K562 treated with DMSO at 1 percent for 24 hours (cell line): ENCODE results near the gene HMGN1. TPM values are rescaled to one million over a fixed set of nuclear protein-coding genes. Genes with fewer than 3 reads are reported as not detected.

Experiments
- total RNA-seq: library from RNA; unstranded; fragments of 300-600 nt; gene quantifications from 2 replicates; pipeline ENCODE4 v1.2.3, GENCODE V29; 2022; ENCODE audit warnings: low read depth; ENCODE audit not compliant: insufficient read depth

The HMGN1 gene
- 359 and 406 TPM in 2 replicates for total RNA-seq

GRCh38 chr21:39348355-39349210, at the start of gene HMGN1:
HMGN1 (minus strand) TSS chr21:39349088; CDS start chr21:39348917, 171 bp downstream.

GRCh38 chr21:39313571-39314142, 35.2 kb downstream of the HMGN1 start, which contains the start of gene BRWD1:
BRWD1 (minus strand) TSS chr21:39313632; CDS start chr21:39313491, 141 bp downstream.

Other genes starting within 250 kb of the HMGN1 start
- gene PSMG1, start 165.6 kb downstream of the HMGN1 start, total RNA-seq: 60.2 and 69.9 TPM in 2 replicates
- 10.3 and 12.9 TPM in 2 replicates for gene BRWD1, start 35.5 kb downstream of the HMGN1 start, total RNA-seq
- gene LCA5L, start 96.7 kb upstream of the HMGN1 start, total RNA-seq: 1.9 and 2.5 TPM in 2 replicates
- 47.8 and 54.9 TPM in 2 replicates for gene SH3BGR, start 102.9 kb upstream of the HMGN1 start, total RNA-seq